IMR-90 (cell line): Measurements from ENCODE around the gene RPL14. TPM values are rescaled to one million over a fixed set of nuclear protein-coding genes. Genes with fewer than 3 reads are reported as not detected.

Experiments used
- ATAC-seq: fragments of 200-7000 bp; cut with Tn5 transposase; 2 replicates; pipeline ENCODE4 v1.9.1; 2020; ENCODE audit warnings: low read depth, mild to moderate bottlenecking, moderate library complexity
- BruUV-seq: library from RNA; stranded (reverse); fragments of 400-500 nt; replicated peaks from 2 replicates; lab custom pipeline; 2021; lab: Mats Ljungman, UMichigan
- CTCF ChIA-PET: fragments of 300-600 bp; formaldehyde crosslinking; extraction: SDS; loops from one replicate; lab custom pipeline; 2021; ENCODE audit warnings: antibody characterized with exemption; lab: Yijun Ruan, JAX
- POLR2A ChIA-PET: fragments of 300-600 bp; sonication (Branson Sonifier 250); formaldehyde crosslinking; loops from one replicate; lab custom pipeline; 2022; ENCODE audit warnings: antibody characterized with exemption; ENCODE audit not compliant: unreplicated experiment; lab: Charles Lee
- DNase-seq: peaks from one replicate; pipeline ENCODE4 v3.0.0; 2013
- H2AFZ ChIP-seq: replicated peaks from 2 replicates; pipeline ENCODE3; 2013; ENCODE audit warnings: low read length, mild to moderate bottlenecking; ENCODE audit not compliant: poor library complexity
- H2AK5ac ChIP-seq: 2 replicates; pipeline ENCODE4 v1.6.1; 2013; ENCODE audit warnings: low read depth, low read length, inconsistent platforms
- H2AK9ac ChIP-seq: replicated peaks from 2 replicates; pipeline ENCODE3; 2013; ENCODE audit warnings: mild to moderate bottlenecking, low read depth, low read length, moderate library complexity; ENCODE audit not compliant: poor library complexity
- H2BK120ac ChIP-seq: 2 replicates; pipeline ENCODE4 v1.6.1; 2013; ENCODE audit warnings: low read depth, low read length, inconsistent platforms
- H2BK15ac ChIP-seq: 3 replicates; pipeline ENCODE4 v1.6.1; 2013; ENCODE audit warnings: low read depth, low read length, inconsistent platforms
- H2BK20ac ChIP-seq: 2 replicates; pipeline ENCODE4 v1.6.1; 2013; ENCODE audit warnings: low read depth, mild to moderate bottlenecking, inconsistent platforms, low read length, moderate library complexity
- H2BK5ac ChIP-seq: 2 replicates; pipeline ENCODE4 v1.6.1; 2013; ENCODE audit warnings: mild to moderate bottlenecking, low read depth, low read length, inconsistent platforms; ENCODE audit not compliant: poor library complexity, severe bottlenecking
- H3K14ac ChIP-seq: replicated peaks from 2 replicates; pipeline ENCODE4 v1.6.1; 2013; ENCODE audit warnings: low read depth, low read length, inconsistent platforms
- H3K18ac ChIP-seq: 2 replicates; pipeline ENCODE4 v1.6.1; 2013; ENCODE audit warnings: low read depth, low read length, control low read depth
- H3K23ac ChIP-seq: 2 replicates; pipeline ENCODE4 v1.6.1; 2013; ENCODE audit warnings: low read depth, low read length, inconsistent platforms
- H3K27ac ChIP-seq: 2 replicates; pipeline ENCODE4 v1.5.1; 2013; ENCODE audit warnings: mild to moderate bottlenecking, control low read depth, low read length; ENCODE audit not compliant: insufficient read depth
- H3K27me3 ChIP-seq: 2 replicates; pipeline ENCODE4 v1.6.1; 2013; ENCODE audit warnings: low read length; ENCODE audit not compliant: control insufficient read depth, insufficient read depth
- H3K36me3 ChIP-seq: 2 replicates; pipeline ENCODE4 v1.6.1; 2013; ENCODE audit warnings: low read length, mixed read lengths; ENCODE audit not compliant: control insufficient read depth, insufficient read depth
- H3K4ac ChIP-seq: 2 replicates; pipeline ENCODE4 v1.6.1; 2013; ENCODE audit warnings: low read depth, low read length, inconsistent platforms
- H3K4me1 ChIP-seq: 2 replicates; pipeline ENCODE4 v1.6.1; 2013; ENCODE audit warnings: low read length, mixed read lengths; ENCODE audit not compliant: control insufficient read depth, insufficient read depth
- H3K4me2 ChIP-seq: 2 replicates; pipeline ENCODE4 v1.6.1; 2013; ENCODE audit warnings: low read depth, mild to moderate bottlenecking, control low read depth, low read length, moderate library complexity
- H3K4me3 ChIP-seq: 2 replicates; pipeline ENCODE4 v1.5.1; 2013; ENCODE audit warnings: low read depth, mild to moderate bottlenecking, control low read depth, low read length, moderate library complexity; ENCODE audit not compliant: insufficient read depth
- H3K56ac ChIP-seq: 2 replicates; pipeline ENCODE4 v1.6.1; 2013; ENCODE audit warnings: low read length, inconsistent platforms; ENCODE audit not compliant: insufficient read depth; ENCODE audit errors: extremely low read depth
- H3K79me1 ChIP-seq, 2 experiments: 2 replicates each; pipeline ENCODE4 v1.6.1; 2013; ENCODE audit warnings: low read length in 2 of 2, inconsistent platforms in 1 of 2, low read depth in 1 of 2
- H3K9ac ChIP-seq: 2 replicates; pipeline ENCODE4 v1.6.1; 2013; ENCODE audit warnings: low read depth, low read length, control low read depth
- H3K9me1 ChIP-seq: 2 replicates; pipeline ENCODE4 v1.6.1; 2013; ENCODE audit warnings: low read length, inconsistent platforms; ENCODE audit not compliant: insufficient read depth
- H3K9me3 ChIP-seq: 2 replicates; pipeline ENCODE4 v1.6.1; 2013; ENCODE audit warnings: low read length; ENCODE audit not compliant: control insufficient read depth, insufficient read depth
- H4K20me1 ChIP-seq: 2 replicates; pipeline ENCODE4 v1.6.1; 2013; ENCODE audit warnings: low read length, inconsistent platforms; ENCODE audit not compliant: insufficient read depth
- H4K5ac ChIP-seq: 2 replicates; pipeline ENCODE4 v1.6.1; 2013; ENCODE audit warnings: mild to moderate bottlenecking, low read depth, low read length, control low read depth
- H4K8ac ChIP-seq, 2 experiments: 2 replicates each; pipeline ENCODE4 v1.6.1; 2013; ENCODE audit warnings: low read depth in 2 of 2, low read length in 2 of 2, control low read depth in 1 of 2, inconsistent platforms in 1 of 2
- H4K91ac ChIP-seq: 2 replicates; pipeline ENCODE4 v1.6.1; 2013; ENCODE audit warnings: low read depth, low read length, inconsistent platforms; ENCODE audit not compliant: insufficient read depth
- CEBPB ChIP-seq: IDR thresholded peaks from 2 replicates; pipeline ENCODE4 v1.6.1; 2012; ENCODE audit warnings: low read depth, low read length, improper control_type of control experiment
- NFE2L2 ChIP-seq: fragments of 150-350 bp; IDR thresholded peaks from 2 replicates; pipeline ENCODE4 v1.6.1; 2016; ENCODE audit warnings: low read depth, mild to moderate bottlenecking, low read length
- WGBS, 2 experiments: methylation state at CpG; one replicate each; pipeline versions ENCODE4 v1.1.5 to v1.1.7; 2013; ENCODE audit warnings: missing lambda C conversion rate in 2 of 2; ENCODE audit not compliant: insufficient read length in 1 of 2; ENCODE audit errors: extremely low coverage in 2 of 2; 5-methylcytosine and 5-hydroxymethylcytosine counted together
- dilution Hi-C: fragments of 300-500 bp; cut with HindIII; formaldehyde crosslinking; loops from one replicate; pipeline ENCODE4 v1.14.3; 2018; ENCODE audit warnings: low sequenced_read_pairs; ENCODE audit not compliant: unreplicated experiment
- in situ Hi-C: fragments of 300-500 bp; cut with MboI; formaldehyde crosslinking; loops from 3 replicates; pipeline ENCODE4 v1.14.3; 2019; ENCODE audit warnings: low sequenced_read_pairs, inconsistent platforms, mixed read lengths
- intact Hi-C: fragments of 100-400 bp; cut with micrococcal nuclease; formaldehyde crosslinking; loops from 2 replicates; pipeline ENCODE4 v1.10.0; 2022
- polyA plus RNA-seq, 3 experiments: library from polyadenylated mRNA; depleted of rRNA; stranded (reverse); fragments of >200 nt; gene quantifications; 2 replicates each; pipeline ENCODE4 v1.2.3, GENCODE V29; 2012; ENCODE audit warnings: low replicate concordance in 1 of 3
- total RNA-seq: library from RNA; depleted of rRNA; stranded (reverse); fragments of >200 nt; gene quantifications from 2 replicates; pipeline ENCODE4 v1.2.3, GENCODE V29; 2012
- TF ChIP-seq, protein P1 (sequence below): fragments of 150-350 bp; IDR thresholded peaks from 2 replicates; pipeline ENCODE4 v1.6.1; 2017; ENCODE audit warnings: mild to moderate bottlenecking, antibody characterized with exemption, low read length, low read depth

Gene RPL14
- total and polyA plus RNA-seq, 2 of the 4 experiments (the other 2 are of a cell fraction): 142 to 492 TPM

DNA sequence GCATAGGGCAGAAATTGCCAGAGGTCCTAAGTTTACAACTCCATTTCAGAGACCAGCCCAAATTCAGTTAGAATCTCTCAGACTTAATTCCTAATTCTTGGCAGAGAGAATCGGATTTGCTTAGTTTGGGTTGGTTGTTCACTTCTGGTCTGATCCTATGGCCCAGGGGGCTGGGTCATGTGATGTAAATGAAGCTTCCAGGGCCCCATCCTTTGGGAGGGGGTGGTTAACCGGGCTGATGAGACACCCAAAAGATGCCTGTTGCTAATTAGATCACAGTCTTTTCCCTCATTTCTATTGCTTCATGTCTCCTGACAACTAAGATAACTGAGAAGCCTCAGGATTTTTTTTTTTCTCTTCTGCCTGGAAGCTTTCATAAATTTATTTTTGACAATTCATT is 37.6 kb downstream of the RPL14 start:
- no peak overlapping the region for H2BK15ac ChIP-seq
- H3K9me1 ChIP-seq: no peaks in the 10 kb centered on the region
- no peak overlapping the region for H4K5ac ChIP-seq
- H3K56ac ChIP-seq: no peak overlapping the region
- H3K4ac ChIP-seq: no peak overlapping the region
- no CpG with 5 or more reads among the region's 2 CpGs for WGBS, 2 experiments
- H3K4me1 ChIP-seq: no peaks in the 10 kb centered on the region
- no peaks in the 10 kb centered on the region for H3K79me1 ChIP-seq
- H3K23ac ChIP-seq: no peak overlapping the region
- H2BK5ac ChIP-seq: no peak overlapping the region
- no peaks in the 10 kb centered on the region for H3K27me3 ChIP-seq
- no peak overlapping the region for H3K9ac ChIP-seq
- dilution Hi-C loops (no loop called here), intact Hi-C loops (no loop called here), in situ Hi-C loops (no loop called here)
- no peak overlapping the region for H2BK120ac ChIP-seq
- H2AK5ac ChIP-seq: no peak overlapping the region
- H3K9me3 ChIP-seq: no peaks in the 10 kb centered on the region
- no peak overlapping the region for H3K27ac ChIP-seq
- ChIA-PET POLR2A (no interaction called here), CTCF (no interaction called here)
- BruUV-seq: no TSS peak
- no peak overlapping the region for H2AK9ac ChIP-seq
- H2AFZ ChIP-seq: no peak overlapping the region
- DNase-seq (no peak), ATAC-seq (no peak)
- no peak overlapping the region for H3K4me2 ChIP-seq
- H3K4me3 ChIP-seq: no peak overlapping the region
- no peak overlapping the region for H3K18ac ChIP-seq
- no peak overlapping the region for H4K8ac ChIP-seq
- H4K91ac ChIP-seq: no peak overlapping the region
- H3K36me3 ChIP-seq: no peaks in the 10 kb centered on the region
- H3K14ac ChIP-seq: no peak overlapping the region
- TF ChIP-seq, protein P1, sequence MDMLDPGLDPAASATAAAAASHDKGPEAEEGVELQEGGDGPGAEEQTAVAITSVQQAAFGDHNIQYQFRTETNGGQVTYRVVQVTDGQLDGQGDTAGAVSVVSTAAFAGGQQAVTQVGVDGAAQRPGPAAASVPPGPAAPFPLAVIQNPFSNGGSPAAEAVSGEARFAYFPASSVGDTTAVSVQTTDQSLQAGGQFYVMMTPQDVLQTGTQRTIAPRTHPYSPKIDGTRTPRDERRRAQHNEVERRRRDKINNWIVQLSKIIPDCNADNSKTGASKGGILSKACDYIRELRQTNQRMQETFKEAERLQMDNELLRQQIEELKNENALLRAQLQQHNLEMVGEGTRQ: no peak
- no peak for TF ChIP-seq CEBPB
- TF ChIP-seq NFE2L2: no peak
- no peaks in the 10 kb centered on the region for H4K20me1 ChIP-seq
- no peak overlapping the region for H2BK20ac ChIP-seq
